Measurements from ENCODE around the gene DMC1.
A peak's percentile ranks its signal among the peaks of the same experiment; 100 is the strongest.

DMC1 gene

DNA sequence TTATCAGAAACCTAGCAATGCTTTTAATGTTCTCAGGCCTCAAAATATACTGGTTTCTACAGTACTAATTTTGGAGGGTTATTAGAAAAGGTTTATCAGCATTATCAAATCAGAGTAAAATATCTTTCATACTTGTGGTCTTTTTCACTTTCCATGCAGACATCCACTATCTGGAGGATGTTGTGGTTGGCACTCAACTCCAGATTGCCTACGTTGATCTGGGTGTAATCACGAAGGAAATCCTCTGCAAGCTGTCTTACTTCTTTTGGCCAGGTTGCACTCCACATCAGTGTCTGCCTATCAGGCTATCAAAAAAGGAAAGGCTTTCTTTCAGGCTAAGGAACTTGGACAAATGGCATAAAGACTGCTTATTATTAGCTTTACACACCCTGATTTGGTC is 75.5 kb downstream of the DMC1 start:
- H3K4me3 Mint-ChIP-seq = no peak overlapping the region
- H3K9me3 Mint-ChIP-seq = no peaks in the 10 kb centered on the region
- peaks cover 76% of the 10 kb centered on the region for H3K4me1 Mint-ChIP-seq (ENCODE audit: low read depth)
- no peaks in the 10 kb centered on the region for H3K27me3 Mint-ChIP-seq
- H3K36me3 Mint-ChIP-seq (ENCODE audit: low read depth) = peaks cover 89% of the 10 kb centered on the region
- H3K27ac Mint-ChIP-seq = no peak overlapping the region

- Mint-ChIP-seq H3K9me3 (no peaks in the 10 kb centered on the region), H3K27me3 (no peaks in the 10 kb centered on the region), H3K36me3 (ENCODE audit: low read depth) (peaks cover 91% of the 10 kb centered on the region), H3K4me3 (no peak overlapping the region), H3K4me1 (ENCODE audit: low read depth) (peaks cover 75% of the 10 kb centered on the region), H3K27ac (no peak overlapping the region)
These were observed 78.2 kb downstream of the DMC1 start for GRCh38 chr22:38491707-38492348.

GRCh38 chr22:38490915-38491314 is 79.1 kb downstream of the DMC1 start:
- no peak overlapping the region for H3K4me3 Mint-ChIP-seq
- H3K27ac Mint-ChIP-seq = peak overlapping the region; percentile 88
- no peaks in the 10 kb centered on the region for H3K27me3 Mint-ChIP-seq
- no peaks in the 10 kb centered on the region for H3K9me3 Mint-ChIP-seq
- peaks cover 92% of the 10 kb centered on the region for H3K36me3 Mint-ChIP-seq (ENCODE audit: low read depth)
- H3K4me1 Mint-ChIP-seq (ENCODE audit: low read depth) = peaks cover 78% of the 10 kb centered on the region

DNA sequence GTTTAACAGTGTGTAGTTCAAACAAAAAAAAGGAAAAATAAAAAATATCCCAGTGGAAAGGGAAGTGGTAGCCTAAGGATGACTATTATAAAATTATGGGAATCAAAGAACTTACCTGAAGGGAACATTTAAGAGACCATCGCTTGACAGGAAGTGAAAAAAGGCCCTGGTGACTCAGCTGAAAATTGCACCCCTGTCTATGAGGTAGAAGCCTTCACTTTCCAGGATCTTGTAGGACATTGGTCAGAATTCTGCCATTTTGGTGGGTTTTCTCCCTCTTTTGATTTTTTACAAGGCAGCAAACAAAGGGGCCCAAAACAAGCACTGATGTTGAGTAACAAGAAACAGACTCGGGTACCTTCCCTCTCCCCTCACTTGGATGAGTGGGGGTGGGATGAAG is 79.5 kb downstream of the DMC1 start:
- H3K4me3 Mint-ChIP-seq = no peak overlapping the region
- no peaks in the 10 kb centered on the region for H3K9me3 Mint-ChIP-seq
- peak overlapping the region; percentile 88 for H3K27ac Mint-ChIP-seq
- H3K4me1 Mint-ChIP-seq (ENCODE audit: low read depth) = peaks cover 75% of the 10 kb centered on the region
- no peaks in the 10 kb centered on the region for H3K27me3 Mint-ChIP-seq
- H3K36me3 Mint-ChIP-seq (ENCODE audit: low read depth) = peaks cover 92% of the 10 kb centered on the region

- no peaks in the 10 kb centered on the region for H3K9me3 Mint-ChIP-seq
- H3K4me1 Mint-ChIP-seq (ENCODE audit: low read depth) = peaks cover 71% of the 10 kb centered on the region
- peaks cover 91% of the 10 kb centered on the region for H3K36me3 Mint-ChIP-seq (ENCODE audit: low read depth)
- no peak overlapping the region for H3K4me3 Mint-ChIP-seq
- no peaks in the 10 kb centered on the region for H3K27me3 Mint-ChIP-seq
- peak overlapping the region; percentile 63 for H3K27ac Mint-ChIP-seq
These were observed 80.3 kb downstream of the DMC1 start for GRCh38 chr22:38489561-38490145.

GRCh38 chr22:38489142-38489541 is 80.8 kb downstream of the DMC1 start:
- H3K9me3 Mint-ChIP-seq = no peaks in the 10 kb centered on the region
- H3K27me3 Mint-ChIP-seq = no peaks in the 10 kb centered on the region
- no peak overlapping the region for H3K27ac Mint-ChIP-seq
- no peak overlapping the region for H3K4me3 Mint-ChIP-seq
- H3K4me1 Mint-ChIP-seq (ENCODE audit: low read depth) = peaks cover 69% of the 10 kb centered on the region
- peaks cover 91% of the 10 kb centered on the region for H3K36me3 Mint-ChIP-seq (ENCODE audit: low read depth)

DNA sequence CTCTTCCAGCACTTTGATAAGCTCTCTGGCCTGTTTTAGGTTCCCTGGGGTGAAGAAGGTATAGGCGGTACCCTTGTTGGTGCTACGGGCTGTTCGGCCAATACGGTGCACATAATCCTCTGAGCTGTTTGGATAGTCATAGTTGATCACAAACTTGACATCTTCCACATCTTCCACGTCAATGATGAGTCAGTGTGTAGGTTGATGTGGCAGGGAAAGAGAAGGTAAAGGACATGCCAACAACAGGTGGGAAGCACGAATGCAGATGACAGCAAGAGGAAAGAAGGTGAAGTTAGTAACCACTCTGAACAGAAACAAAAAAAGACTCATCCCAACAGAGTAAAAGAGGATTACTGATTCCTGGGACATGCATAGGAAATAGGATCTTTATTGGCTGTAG is 82.0 kb downstream of the DMC1 start:
- Mint-ChIP-seq H3K27ac (peak overlapping the region; percentile 53), H3K9me3 (no peaks in the 10 kb centered on the region), H3K27me3 (no peaks in the 10 kb centered on the region), H3K36me3 (ENCODE audit: low read depth) (peaks cover 91% of the 10 kb centered on the region), H3K4me3 (no peak overlapping the region), H3K4me1 (ENCODE audit: low read depth) (peaks cover 70% of the 10 kb centered on the region)

DNA sequence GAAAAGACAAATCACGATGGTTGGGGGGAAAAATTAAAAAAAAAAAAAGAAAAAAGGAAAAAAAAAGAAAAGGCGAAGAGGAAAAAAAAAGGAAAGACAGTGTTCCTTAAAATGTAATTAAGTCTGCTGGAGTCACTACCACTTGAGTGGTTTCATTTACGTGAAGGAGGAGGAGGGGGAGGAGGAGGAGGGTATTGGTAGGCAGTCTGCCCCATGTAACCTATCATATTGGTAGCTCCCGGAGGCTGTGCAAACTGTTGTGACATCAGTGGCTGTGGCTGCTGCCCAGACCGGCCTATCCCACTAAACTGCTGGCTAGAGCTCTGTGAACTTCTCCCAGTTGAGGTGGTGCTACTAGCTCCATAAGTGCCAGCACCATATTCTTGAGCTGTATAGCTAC is 84.2 kb downstream of the DMC1 start:
- Mint-ChIP-seq H3K27me3 (no peaks in the 10 kb centered on the region), H3K36me3 (ENCODE audit: low read depth) (peaks cover 94% of the 10 kb centered on the region), H3K4me3 (no peak overlapping the region)

GRCh38 chr22:38484244-38484643 is 85.7 kb downstream of the DMC1 start:
- Mint-ChIP-seq H3K27ac (peak overlapping the region; percentile 5), H3K9me3 (no peaks in the 10 kb centered on the region), H3K4me3 (no peak overlapping the region), H3K36me3 (ENCODE audit: low read depth) (peaks cover 85% of the 10 kb centered on the region), H3K27me3 (no peaks in the 10 kb centered on the region), H3K4me1 (ENCODE audit: low read depth) (peaks cover 45% of the 10 kb centered on the region)

More for the DNA sequence above, 84.2 kb downstream of the DMC1 start:
- Mint-ChIP-seq H3K4me1 (ENCODE audit: low read depth) (peaks cover 60% of the 10 kb centered on the region), H3K27ac (peak overlapping the region; percentile 31), H3K9me3 (no peaks in the 10 kb centered on the region)

DNA sequence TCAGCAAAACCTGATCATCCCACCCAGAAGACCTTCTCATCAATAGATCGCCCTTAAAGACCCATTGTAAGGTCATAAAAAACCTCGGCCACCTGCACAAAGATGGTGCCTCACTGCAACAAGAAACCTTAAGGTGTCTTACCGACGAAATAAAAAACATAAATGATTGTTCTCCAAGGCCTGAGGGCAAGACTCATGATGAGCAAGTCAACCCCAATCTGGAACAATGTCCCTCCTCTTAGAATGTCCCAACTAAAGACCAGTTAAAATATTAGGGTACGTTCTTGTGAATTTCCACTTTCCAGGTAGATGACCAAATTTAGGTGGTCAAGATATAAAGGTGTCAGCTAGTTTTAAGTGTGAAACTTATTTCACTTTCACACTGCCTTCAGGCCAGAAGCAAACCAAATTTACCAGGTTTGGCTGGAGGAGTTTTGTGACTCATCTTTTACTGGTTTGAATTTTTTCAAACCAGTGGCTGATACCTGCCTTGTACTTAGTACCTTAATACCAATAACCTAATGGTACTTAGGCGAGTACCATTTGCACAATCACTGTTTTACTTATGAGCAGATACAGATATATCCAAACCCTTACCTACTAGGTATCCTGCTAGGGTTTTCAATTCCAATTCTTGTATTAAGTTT is 87.2 kb downstream of the DMC1 start:
- H3K4me3 Mint-ChIP-seq = no peak overlapping the region
- peak overlapping the region; percentile 5 for H3K27ac Mint-ChIP-seq
- no peaks in the 10 kb centered on the region for H3K27me3 Mint-ChIP-seq
- peaks cover 31% of the 10 kb centered on the region for H3K4me1 Mint-ChIP-seq (ENCODE audit: low read depth)
- peaks cover 74% of the 10 kb centered on the region for H3K36me3 Mint-ChIP-seq (ENCODE audit: low read depth)
- no peaks in the 10 kb centered on the region for H3K9me3 Mint-ChIP-seq

- Mint-ChIP-seq H3K27ac (no peak overlapping the region), H3K4me1 (ENCODE audit: low read depth) (peaks cover 30% of the 10 kb centered on the region), H3K4me3 (no peak overlapping the region), H3K27me3 (no peaks in the 10 kb centered on the region), H3K9me3 (no peaks in the 10 kb centered on the region), H3K36me3 (ENCODE audit: low read depth) (peaks cover 67% of the 10 kb centered on the region)
These were observed 88.1 kb downstream of the DMC1 start for GRCh38 chr22:38481871-38482332.

- peaks cover 61% of the 10 kb centered on the region for H3K36me3 Mint-ChIP-seq (ENCODE audit: low read depth)
- peaks cover 24% of the 10 kb centered on the region for H3K4me1 Mint-ChIP-seq (ENCODE audit: low read depth)
- no peak overlapping the region for H3K27ac Mint-ChIP-seq
These were observed 88.7 kb downstream of the DMC1 start for GRCh38 chr22:38481162-38481870.

DNA sequence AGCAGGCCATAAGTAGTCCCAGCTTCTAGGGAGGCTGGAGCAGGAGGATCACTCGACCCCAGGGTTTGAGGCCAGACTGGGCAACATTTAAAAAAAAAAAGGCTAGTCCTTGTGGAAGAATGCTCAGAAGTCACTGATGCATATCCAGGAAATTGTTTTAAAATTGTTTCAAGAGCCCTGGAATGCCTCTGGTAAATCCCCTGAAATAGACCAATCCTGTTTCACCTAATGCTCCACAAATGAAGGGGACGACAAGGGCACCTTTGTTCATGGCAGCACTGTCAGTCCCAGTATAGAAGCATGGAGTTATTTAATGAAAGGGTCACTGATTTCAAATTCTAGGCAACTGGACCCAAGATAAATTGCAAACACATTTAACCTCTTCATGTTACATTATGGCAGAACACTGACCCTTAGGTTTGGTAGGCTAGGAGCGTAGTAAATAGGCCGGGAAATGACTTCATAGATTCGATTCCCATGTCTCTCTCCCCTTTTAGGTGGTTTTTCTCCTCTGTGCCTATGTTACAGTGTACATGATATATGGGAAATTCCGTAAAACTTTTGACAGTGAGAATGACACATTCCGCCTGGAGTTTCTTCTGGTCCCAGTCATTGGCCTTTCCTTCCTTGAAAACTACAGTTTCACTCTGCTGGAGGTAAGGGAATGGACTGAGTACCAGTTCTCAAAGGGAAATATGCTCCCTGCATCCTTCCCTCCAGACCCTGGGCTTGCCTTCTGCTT is 90.7 kb downstream of the DMC1 start:
- peaks cover 17% of the 10 kb centered on the region for H3K4me1 Mint-ChIP-seq (ENCODE audit: low read depth)
- H3K27me3 Mint-ChIP-seq = no peaks in the 10 kb centered on the region
- peaks cover 42% of the 10 kb centered on the region for H3K36me3 Mint-ChIP-seq (ENCODE audit: low read depth)
- no peaks in the 10 kb centered on the region for H3K9me3 Mint-ChIP-seq
- H3K27ac Mint-ChIP-seq = no peak overlapping the region
- no peak overlapping the region for H3K4me3 Mint-ChIP-seq

More at GRCh38 chr22:38481162-38481870, 88.7 kb downstream of the DMC1 start:
- Mint-ChIP-seq H3K4me3 (no peak overlapping the region), H3K9me3 (no peaks in the 10 kb centered on the region), H3K27me3 (no peaks in the 10 kb centered on the region)

- Mint-ChIP-seq H3K36me3 (ENCODE audit: low read depth) (peaks cover 25% of the 10 kb centered on the region), H3K27ac (no peak overlapping the region), H3K4me1 (ENCODE audit: low read depth) (peaks cover 2% of the 10 kb centered on the region), H3K9me3 (no peaks in the 10 kb centered on the region), H3K4me3 (no peak overlapping the region), H3K27me3 (no peaks in the 10 kb centered on the region)
These were observed 92.4 kb downstream of the DMC1 start for GRCh38 chr22:38477585-38477984.
